HG03442 (cell line): ENCODE data around the gene SPRYD3.
A peak's percentile ranks its signal among the peaks of the same experiment; 100 is the strongest.

ENCODE experiments used
- ATAC-seq: cut with Tn5 transposase; IDR thresholded peaks from one replicate; pipeline ENCODE4 v1.9.1; 2021; ENCODE audit warnings: mild to moderate bottlenecking, moderate library complexity; ENCODE audit not compliant: unreplicated experiment

Gene SPRYD3

DNA sequence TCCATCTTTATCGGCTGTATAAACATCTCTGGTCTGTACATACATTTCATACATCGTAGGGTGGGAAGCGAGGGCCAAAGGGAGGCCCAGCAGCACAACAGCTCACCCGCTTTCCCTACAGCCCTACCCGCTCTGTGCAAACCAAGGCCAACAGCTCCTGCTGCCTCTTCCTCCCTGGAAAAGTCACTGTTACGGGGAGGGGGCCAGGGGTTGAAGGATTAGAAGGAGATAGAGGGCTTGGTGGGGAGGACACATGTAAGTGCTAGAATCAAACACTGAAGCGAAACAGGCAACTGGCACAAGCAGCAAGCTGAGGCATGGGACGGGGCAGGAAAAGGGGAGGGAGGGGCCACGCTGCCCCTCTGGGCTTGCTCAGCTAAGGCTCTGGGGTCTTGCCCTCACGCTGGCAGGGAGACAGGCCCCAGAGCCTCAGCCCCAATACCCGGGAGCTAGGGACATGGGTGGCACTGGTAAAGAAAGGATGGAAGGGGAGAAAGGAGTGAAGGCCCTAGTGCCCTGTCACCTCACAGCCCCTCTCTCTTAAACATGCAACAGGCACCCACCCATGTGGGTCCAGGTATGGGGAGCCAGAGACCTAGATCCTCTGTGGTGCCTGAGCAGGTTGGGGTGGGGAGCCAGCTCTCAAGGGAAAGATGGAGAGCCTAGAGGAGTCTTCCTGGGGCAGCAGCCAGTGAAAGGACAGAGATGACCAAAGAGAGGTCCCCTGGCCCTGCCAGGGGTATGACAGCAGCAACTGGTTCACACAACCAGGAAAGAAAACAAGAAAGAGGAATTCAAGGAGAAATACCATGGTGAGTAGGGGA is 14.4 kb downstream of the SPRYD3 start:
- ATAC-seq: no peak

DNA sequence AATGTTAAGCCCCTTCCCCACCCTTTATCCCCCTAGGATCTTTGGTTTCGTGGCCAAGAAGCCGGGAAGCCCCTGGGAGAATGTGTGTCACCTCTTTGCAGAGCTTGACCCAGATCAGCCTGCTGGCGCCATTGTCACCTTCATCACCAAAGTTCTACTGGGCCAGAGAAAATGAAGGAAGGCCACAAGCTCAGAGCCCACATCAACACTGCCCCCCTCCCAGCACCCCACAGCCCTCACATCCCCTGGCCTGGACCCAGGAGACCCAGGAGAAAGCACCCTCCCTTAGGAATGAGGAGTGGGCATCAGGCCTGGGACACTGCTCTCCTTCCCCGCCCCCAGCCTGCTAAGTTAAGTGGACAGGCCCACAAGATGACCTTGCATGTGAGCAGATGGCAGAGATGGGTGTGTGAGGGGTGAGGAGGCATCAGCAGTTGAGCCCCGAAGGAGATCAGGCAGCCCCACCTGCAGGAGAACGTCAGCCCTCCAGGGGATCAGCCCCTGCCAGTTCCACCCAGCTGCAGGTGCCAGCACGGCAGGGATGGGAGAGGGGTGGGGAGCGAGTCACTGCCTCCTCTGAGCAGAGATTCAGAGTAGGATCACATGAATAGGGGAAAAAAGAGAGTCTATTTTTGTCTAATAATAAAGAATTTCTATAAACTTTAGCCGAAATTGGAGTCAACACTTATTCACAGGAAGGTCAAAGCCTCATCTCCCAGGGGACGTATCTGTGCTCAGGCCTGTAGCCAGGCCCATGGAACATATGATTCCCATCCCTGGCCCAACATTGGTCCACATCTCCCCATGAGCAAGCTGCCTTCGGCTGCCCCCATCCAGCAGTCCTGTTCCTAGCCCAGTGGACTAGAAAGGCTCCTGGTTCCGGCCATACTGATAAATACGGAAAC is 15.2 kb downstream of the SPRYD3 start:
- no peak for ATAC-seq

DNA sequence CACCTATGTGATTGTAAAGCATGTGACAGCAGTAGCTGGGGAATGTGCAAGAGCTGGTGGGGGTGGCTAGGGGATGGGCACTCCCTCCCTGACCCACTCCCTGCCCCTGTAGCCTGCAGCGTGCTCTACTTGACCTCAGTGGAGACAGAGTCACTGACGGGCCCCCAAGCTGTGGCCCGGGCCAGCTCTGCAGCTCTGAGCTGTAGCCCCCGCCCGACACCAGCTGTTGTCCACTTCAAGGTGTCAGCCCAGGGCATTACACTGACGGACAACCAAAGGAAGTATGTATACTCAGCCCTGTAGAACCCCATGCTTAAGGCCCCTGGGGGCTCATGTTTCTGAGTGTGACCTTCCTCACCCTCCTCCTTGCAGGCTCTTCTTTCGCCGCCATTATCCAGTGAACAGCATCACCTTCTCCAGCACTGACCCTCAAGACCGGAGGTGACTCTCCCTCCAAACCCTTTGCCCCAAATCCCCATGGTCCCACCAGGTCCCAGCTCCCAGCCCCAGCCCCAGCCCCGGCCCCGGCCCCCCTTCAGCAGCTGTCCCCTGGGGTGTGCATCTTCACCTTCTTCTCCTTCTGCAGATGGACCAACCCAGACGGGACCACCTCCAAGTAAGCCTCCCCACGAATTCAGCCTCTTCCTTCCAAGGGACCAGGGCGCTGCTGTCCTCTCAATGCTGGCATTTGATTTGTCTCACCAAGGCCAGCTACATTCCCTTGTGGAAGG is 16.0 kb downstream of the SPRYD3 start:
- ATAC-seq: no peak

DNA sequence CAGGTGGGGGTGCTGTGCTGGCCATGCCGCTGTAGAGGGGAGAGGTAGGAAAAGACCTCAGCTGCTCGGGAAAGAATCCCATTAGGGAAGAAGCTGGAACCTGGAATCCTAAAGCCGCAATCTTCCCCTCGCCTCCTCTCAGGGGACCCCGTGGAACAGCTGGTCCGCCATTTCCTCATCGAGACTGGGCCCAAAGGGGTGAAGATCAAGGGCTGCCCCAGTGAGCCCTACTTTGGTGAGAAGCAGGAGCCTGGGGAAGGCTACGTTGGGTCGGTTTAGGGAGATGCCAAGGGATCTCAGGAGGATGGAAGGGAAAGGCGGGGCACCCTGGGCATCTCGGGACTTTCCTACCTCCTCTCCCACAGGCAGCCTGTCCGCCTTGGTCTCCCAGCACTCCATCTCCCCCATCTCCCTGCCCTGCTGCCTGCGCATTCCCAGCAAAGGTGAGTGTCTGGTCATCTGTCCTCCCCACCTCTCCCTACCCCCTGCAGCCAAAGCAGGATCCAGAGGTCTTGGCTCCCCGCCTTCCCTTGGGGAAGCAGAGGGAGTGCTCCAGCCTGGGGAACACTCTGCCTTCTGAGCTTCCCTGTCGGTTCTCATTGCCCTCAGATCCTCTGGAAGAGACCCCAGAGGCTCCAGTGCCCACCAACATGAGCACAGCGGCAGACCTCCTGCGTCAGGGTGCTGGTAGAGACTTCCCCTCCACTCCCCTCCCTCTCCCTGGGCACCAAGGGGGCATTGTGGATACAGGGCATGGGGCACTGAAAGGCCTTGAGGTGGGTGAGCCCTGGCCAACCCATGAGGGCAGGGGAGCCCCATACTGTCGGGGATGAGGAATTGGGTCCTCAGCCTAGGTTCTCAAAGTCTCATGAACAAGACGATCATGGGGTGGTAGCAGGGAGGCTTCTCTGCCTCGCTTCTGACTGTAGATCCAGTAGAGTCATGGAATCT is 16.9 kb downstream of the SPRYD3 start:
- no peak for ATAC-seq

DNA sequence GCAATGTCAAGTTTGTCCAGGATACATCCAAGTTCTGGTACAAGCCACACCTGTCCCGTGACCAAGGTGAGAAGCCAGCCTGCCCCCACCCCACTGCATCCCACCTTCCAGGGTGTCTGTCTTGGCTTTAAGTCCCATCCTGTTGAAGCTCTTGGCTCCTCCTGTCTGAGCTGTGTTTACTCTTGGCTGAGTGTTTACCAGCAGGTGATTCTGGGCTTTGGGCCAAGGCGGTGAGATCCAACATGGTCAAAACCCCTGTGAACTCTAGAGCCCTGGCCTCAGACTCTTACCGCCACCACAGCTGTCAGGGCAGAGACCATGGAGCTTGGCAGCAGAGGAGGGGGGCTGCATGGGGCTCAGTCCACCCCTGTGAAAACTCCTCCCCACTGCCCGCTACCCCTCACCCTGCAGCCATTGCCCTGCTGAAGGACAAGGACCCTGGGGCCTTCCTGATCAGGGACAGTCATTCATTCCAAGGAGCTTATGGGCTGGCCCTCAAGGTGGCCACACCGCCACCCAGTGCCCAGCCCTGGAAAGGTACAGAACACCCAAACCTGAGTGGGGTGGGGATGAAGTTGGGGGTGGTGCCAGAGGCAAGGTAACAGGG is 17.7 kb downstream of the SPRYD3 start:
- ATAC-seq: no peak

DNA sequence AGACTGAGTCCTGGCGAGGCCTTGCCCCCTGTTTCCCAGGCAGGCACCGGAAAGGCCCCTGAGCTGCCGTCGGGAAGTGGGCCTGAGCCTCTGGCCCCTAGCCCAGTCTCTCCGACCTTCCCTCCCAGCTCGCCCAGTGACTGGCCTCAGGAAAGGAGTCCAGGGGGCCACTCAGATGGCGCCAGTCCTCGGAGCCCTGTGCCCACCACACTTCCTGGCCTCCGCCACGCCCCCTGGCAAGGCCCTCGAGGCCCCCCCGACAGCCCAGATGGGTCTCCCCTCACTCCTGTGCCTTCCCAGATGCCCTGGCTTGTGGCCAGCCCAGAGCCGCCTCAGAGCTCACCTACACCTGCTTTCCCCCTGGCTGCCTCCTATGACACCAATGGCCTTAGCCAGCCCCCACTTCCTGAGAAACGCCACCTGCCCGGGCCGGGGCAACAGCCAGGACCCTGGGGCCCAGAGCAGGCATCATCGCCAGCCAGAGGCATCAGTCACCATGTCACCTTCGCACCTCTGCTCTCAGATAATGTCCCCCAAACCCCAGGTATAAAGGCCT is 18.4 kb downstream of the SPRYD3 start:
- no peak for ATAC-seq

DNA sequence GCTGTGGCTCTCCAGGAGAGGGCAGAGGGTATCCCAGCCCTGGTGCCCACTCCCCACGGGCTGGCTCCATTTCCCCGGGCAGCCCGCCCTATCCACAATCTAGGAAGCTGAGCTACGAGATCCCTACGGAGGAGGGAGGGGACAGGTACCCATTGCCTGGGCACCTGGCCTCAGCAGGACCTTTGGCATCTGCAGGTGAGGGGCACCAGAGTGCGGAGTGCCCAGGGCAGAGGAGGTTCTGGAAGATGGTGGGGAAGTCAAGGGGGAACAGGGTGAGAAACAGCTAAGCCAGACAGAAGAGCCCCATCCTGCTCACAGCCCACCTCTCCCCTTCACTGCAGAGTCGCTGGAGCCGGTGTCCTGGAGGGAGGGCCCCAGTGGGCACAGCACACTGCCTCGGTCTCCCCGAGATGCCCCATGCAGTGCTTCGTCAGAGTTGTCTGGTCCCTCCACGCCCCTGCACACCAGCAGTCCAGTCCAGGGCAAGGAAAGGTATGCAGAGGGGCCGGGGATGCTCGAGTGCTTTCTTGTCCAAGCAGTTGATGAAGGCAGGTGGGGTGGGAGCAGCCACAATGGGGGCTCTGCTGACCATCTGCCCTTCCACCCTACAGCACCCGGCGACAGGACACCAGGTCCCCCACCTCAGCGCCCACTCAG is 19.0 kb downstream of the SPRYD3 start:
- ATAC-seq: no peak

DNA sequence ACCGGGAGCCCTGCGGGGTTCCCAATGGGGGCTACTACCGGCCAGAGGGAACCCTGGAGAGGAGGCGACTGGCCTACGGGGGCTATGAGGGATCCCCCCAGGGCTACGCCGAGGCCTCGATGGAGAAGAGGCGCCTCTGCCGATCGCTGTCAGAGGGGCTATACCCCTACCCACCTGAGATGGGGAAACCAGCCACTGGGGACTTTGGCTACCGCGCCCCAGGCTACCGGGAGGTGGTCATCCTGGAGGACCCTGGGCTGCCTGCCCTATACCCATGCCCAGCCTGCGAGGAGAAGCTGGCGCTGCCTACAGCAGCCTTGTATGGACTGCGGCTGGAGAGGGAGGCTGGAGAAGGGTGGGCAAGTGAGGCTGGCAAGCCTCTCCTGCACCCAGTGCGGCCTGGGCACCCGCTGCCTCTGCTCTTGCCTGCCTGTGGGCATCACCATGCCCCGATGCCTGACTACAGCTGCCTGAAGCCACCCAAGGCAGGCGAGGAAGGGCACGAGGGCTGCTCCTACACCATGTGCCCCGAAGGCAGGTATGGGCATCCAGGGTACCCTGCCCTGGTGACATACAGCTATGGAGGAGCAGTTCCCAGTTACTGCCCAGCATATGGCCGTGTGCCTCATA is 19.6 kb downstream of the SPRYD3 start:
- no peak for ATAC-seq

DNA sequence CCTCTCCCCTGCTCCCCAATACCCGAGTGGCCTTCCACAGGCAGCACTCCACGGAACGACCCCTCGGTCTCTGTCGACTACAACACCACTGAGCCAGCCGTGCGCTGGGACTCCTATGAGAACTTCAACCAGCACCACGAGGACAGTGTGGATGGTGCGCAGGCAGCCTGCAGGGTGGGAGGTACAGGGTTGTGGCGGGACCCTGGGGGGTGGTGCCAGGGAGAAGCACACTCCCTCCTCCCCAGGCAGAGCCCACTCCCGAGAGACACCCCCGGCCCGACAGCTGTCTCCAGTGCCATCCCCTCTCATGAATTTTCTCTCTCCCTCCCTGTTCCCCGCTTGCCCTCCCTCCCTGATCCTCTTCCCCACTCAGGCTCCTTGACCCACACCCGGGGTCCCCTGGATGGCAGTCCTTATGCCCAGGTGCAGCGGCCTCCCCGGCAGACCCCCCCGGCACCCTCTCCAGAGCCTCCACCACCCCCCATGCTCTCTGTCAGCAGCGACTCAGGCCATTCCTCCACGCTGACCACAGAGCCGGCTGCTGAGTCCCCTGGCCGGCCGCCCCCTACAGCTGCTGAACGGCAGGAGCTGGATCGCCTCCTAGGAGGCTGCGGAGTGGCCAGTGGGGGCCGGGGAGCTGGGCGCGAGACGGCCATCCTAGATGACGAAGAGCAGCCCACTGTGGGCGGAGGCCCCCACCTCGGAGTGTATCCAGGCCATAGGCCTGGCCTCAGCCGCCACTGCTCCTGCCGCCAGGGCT is 20.3 kb downstream of the SPRYD3 start:
- no peak for ATAC-seq

DNA sequence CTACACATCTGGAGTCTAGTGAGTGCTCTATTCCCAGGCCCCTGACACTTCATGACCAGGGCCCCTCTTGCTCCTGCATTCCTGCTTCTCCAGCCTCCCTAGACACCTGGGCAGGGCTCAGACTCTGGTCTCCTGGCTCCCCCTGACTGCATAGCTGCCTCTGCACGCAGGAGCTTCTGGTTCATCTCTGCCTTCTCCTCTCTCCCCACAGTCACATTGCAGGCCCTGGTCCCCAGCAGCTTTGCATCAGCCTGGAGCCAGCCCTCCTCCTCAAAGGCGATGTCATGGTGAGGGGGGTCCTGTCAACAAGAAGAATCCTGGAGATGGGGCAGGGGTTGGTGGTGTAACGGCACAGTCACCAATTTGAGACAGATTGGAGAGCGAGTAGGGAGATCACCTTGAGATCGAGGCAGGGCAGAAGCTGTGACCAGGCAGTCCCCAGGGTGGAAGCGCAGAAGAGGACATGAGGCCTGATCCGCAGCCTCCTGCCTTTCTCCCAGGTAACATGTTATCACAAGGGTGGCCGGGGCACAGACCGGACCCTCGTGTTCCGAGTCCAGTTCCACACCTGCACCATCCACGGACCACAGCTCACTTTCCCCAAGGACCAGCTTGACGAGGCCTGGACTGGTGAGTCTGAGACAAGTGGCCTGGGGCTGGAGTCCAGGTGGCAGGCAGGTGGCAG is 21.2 kb downstream of the SPRYD3 start:
- no peak for ATAC-seq

DNA sequence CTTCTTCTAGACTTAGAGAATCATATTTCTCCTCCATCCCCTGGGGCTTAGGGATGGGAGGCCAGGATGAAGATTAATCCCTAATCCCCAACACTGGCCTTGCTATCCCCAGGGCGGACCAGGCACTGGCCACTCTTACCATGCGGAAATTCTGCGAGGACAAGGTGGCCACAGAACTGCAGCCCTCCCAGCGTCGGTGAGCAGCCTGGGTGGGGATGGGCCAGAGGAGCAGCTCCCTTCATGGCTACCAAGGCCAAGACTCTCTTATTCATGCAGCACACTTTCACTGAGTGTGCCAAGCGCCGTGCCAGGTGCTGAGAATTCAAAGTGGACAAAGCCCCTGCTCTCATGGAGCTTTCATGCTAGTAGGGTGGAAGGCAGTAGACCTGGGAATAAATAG is 22.3 kb downstream of the SPRYD3 start:
- ATAC-seq: no peak

DNA sequence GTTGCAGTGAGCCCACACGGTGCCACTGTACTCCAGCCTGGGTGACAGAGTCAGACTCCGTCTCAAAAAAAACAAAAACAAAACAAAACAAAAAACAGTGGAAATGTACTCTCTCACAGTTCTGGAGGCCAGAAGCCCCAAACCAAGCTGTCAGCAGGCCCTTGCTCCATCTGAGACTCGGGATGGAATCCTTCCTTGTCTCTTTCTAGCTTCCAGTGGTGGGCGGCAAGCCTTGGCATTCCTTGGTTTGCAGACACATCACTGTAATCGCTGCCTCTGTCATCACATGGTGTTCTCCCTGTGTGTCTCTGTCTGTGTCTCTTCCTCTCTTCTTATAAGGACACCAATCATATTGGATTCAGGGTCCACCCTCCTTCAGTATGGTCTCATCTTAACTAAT is 22.9 kb downstream of the SPRYD3 start:
- ATAC-seq: no peak

DNA sequence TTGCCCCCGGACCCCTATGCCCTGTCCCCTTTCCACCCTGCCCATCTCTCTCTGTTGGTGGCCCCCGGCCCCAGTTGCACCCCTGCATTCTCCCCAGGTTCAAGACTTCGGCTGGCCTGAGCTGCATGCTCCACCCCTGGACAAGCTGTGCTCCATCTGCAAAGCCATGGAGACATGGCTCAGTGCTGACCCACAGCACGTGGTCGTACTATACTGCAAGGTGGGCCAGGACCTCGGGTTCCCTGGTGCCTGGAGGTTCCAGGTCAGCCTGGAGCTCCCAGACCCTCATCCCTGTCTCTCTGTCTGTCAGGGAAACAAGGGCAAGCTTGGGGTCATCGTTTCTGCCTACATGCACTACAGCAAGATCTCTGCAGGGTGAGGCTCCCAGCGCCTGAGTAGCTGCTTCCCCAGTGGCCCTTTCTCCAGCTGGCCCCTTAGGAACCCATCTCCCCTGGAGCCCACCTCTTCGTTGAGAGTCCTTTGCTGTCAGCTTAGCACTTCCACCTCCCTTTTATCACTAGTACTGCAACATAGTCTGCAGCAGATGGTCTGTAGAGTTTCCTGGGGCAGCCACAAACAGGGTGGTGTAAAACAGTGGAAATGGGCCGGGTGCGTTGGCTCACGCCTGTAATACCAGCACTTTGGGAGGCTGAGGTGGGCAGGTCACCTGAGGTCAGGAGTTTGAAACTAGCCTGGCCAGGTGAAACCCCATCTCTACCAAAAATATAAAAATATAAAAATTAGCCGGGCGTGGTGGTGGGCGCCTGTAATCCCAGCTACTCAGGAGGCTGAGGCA is 23.5 kb downstream of the SPRYD3 start:
- no peak for ATAC-seq

DNA sequence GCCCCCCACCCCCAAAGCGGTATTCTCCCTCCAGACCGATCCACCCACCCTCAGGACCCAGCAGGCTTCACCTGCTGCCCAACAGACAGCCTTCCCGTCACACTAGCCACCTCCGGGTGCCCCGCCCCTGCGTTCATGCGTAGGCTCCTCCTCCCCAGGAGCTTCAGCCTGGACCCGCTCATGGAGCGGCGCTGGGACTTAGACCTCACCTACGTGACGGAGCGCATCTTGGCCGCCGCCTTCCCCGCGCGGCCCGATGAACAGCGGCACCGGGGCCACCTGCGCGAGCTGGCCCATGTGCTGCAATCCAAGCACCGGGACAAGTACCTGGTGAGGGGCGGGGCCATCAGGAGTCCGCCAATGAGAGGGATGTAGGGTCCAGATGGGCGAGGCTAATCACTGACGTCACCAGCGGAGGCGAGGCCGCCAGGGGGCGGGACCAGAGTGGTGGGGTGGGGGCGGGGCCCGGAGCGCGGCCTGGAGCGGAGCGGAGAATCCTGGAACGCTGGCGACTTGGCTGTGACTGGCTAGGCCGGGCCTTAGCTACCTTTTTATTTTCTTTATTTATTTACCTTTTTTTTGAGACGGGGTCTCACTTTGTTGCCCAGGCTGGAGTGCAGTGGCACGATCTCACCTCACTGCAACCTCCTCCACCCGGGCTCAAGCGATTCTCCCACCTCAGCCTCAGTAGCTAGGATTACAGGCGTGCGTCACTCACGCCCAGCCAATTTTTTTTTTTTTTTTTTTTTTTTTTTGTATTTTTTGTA is 24.9 kb downstream of the SPRYD3 start:
- peak; percentile 79 for ATAC-seq

DNA sequence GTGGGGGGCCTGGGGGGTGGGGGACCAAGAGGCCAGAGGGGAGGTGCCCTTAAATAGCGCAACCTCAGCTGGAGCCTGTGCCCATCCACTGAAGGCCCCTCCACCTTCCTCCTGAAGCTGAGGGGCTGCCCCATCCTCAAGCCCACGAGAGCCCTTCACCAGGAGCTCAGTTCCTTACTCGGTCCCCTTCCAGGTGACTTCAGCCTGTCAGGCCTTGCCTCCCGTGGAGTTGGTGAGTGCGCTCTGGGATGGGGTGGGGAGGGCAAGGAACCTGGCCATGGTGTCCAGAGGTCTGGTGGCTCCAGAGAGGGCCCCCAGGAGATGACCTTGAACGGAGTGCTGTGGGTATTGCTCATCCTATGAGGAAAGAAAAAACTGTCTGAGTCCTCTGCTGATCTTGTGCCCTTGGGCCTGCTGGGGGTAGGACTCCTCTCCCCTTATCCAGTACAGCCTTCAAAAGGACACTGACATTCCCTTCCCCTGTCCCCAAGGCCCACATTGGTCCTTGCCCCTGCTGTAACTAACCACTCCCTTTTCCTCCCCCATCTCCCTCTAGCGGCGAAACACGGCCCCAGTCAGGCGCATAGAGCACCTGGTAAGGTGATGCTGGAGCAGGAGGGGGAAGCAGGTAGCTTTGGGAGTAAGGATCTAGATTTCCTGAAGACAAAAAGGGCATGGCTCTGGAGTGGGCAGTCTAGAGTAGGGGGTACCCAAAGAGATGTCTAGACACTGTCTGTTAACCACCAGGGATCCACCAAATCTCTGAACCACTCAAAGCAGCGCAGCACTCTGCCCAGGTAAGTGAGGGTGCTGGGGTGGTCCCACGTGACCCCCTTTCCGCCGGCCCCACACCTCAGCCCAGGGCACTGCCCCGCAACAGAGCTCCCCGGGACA is 25.7 kb downstream of the SPRYD3 start:
- ATAC-seq: no peak
